A549 treated with Mapracorat at 1 μM for 4 hours (cell line): ENCODE measurements around the gene ZNF586. TPM values are rescaled to one million over a fixed set of nuclear protein-coding genes. Genes with fewer than 3 reads are reported as not detected.

Experiments
- total RNA-seq: library from RNA; stranded (reverse); fragments of 200-300 nt; extraction: Qiagen RNA extraction; gene quantifications from 5 replicates; pipeline ENCODE4 v1.2.3, GENCODE V29; 2022

ZNF586 gene
- 5.4 to 7.2 TPM (median 6.4 TPM) in 5 replicates for total RNA-seq

DNA sequence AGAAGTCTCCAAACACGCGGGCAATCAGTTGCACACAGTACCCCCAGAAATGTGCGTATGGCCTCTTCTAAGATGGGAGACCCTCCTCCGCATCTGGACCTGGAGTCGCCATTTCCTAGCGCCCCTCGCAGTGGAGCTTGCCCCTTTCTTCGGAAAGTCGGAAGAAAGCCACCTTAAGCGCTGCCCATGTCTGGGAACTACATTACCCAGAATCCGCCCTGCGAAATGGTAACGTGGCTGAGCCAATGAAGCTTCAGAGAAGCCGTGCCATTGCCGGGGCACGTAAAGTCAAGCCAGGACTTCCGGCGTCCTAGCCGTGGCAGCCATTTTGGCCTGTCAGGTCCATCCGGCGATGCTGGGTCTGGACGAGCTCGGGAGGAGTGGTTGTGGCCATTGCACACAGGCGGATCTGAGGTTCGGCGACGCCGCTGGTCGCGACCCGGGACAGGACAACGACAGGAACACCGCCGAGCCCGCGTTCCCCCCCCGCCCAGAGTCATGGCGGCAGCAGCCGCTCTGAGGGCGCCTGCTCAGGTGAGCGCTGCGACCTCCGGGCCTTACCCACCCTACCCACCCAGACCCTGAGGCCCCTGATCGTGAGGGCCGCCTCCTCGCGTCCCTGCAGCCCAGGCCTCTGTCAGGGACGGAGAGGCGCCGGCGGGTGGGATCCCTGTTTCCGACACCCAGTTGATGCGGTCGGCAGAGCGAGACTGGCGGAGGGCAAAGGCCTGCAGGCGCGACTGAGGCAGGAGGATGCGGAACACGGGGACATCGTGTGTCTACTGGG, at the start of gene ZNF586:
ZNF586 (plus strand) TSS at position 332 of the 787 bp plus-strand sequence; CDS start at position 499, 167 bp downstream.

DNA sequence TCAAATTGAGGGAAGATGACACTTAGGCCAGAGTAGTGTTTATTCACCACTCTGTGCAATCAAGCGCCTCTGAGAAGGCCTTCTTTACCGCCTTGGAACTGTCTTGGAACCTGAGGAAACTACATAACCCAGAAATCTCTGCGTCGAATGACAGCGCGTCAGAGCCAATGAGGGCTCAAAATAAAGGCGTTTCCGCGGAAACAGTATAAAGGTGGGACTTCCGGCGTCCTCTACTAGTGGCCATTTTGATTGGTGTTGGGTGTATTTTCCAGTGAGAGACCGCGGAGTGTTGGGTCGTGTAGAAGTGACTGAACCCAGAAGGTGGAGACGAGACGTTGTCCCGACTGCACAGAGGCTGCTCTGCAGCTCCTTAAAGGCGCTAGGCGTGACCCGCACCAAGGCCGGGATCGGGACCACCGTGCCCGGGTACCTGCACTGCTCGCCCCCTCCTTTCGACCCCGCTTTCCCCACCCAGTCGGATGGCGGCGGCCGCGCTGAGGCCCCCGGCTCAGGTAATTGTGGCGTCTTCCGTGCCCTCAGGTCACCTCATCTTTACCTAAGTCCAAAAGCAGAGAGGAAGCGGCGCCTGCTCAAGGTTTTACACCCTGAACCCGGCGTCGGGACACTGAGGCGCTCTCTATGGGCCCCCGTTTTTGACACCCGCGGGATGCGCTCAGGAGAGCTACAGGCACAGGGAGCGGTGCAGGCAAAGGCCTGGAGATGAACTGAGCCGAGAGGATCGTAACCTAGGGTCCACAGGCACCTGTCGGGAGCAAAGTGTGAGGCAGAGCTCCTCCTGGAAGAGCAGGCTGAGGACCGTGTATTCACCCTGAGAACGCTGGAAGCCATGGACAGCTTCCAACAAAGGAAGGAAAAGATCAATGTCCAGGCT, 22.6 kb upstream of the ZNF586 start, which contains the start of gene ZNF776:
ZNF776 (plus strand) TSS at position 236 of the 892 bp plus-strand sequence; CDS start at position 480, 244 bp downstream.

DNA sequence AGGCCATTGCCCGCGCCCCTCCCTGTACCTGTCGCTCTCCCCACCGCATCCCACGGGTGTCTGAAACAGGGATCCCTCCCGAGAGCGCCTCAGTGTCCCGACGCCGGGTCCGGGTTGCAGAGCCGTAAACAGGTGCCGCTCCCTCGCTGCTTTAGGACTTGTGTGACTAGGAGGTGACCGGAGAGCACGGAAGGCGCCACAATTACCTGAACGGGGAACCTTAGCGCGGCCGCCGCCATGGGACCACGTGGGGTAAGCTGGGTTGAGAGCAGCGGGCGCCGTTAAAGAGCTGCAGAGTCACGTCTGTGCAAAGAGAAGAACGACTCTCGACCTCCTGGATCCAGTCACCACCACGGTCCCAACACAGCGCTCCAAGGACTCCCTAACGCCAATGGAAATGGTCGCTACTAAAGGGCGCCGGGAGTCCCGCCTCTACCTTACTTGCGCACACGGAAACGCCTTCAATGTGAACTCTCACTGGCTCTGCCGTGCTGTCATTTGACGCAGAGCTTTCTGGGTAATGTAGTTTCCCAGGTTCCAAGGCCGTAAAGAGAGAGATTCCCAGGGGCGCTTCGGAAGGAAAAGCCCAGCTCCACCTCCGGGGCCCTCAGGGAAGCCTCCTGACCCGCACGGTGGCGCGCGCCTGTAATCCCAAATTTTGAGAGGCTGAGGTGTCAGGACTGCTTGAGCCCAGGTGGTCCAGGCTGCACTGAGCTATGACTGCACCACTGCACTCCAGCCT, 45.2 kb downstream of the ZNF586 start, which contains the start of gene ZNF552:
ZNF552 (minus strand) TSS at position 409 of the 742 bp plus-strand sequence; CDS start at position 239, 170 bp downstream.

DNA sequence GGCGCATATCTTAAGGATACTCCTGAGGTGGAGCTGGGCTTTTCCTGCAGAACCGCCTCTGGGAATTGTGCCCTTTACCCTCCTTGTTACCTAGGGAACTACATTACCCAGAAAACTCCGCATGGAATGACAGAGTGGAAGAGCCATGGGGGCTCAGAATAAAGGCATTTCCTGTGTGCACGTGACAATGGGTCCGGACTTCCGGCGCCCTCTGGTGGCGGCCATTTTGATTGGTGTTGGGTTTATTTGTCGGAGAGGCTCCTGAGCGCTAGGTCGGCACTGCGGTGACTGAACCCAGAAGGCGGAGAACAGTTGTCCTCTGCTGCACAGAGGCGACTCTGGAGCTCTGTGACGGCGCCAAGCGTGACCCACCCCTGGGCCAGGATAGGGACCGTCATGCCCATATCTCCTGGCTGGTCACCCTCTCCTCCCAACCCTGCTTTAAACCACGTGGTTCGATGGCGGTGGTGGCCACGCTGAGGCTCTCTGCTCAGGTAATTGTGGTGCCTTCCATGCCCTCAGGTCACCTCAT, 60.7 kb downstream of the ZNF586 start, which contains the start of gene ZNF587B:
ZNF587B (plus strand) TSS at position 229 of the 532 bp plus-strand sequence; CDS start at position 459, 230 bp downstream.

Other genes starting within 250 kb of the ZNF586 start
- 1.4 to 1.9 TPM (median 1.7 TPM) in 5 replicates for gene ZNF549, start 242.3 kb upstream of the ZNF586 start, total RNA-seq
- 2.5 to 5.4 TPM (median 3.8 TPM) in 5 replicates for gene ZNF550, start 209.8 kb upstream of the ZNF586 start, total RNA-seq
- 3.4 to 5.0 TPM (median 4.2 TPM) in 5 replicates for gene ZNF416, start 190.8 kb upstream of the ZNF586 start, total RNA-seq
- gene ZIK1, start 185.5 kb upstream of the ZNF586 start, total RNA-seq: not detected in 5 replicates
- gene ZNF530, start 169.8 kb upstream of the ZNF586 start, total RNA-seq: 4.7 to 5.7 TPM (median 5.1 TPM) in 5 replicates
- gene ZNF134, start 155.4 kb upstream of the ZNF586 start, total RNA-seq: 8.3 to 9.8 TPM (median 8.7 TPM) in 5 replicates
- gene ZNF211, start 136.5 kb upstream of the ZNF586 start, total RNA-seq: 5.3 to 6.7 TPM (median 5.8 TPM) in 5 replicates
- gene ZSCAN4, start 100.7 kb upstream of the ZNF586 start, total RNA-seq: not detected in 5 replicates
- gene ZNF551, start 87.7 kb upstream of the ZNF586 start, total RNA-seq: 4.4 to 6.7 TPM (median 5.3 TPM) in 5 replicates
- not detected in 5 replicates for gene ZNF154, start 60.5 kb upstream of the ZNF586 start, total RNA-seq
- 0.83 to 1.2 TPM (median 1.1 TPM) in 5 replicates for gene ZNF671, start 42.1 kb upstream of the ZNF586 start, total RNA-seq
- 4.0 to 6.8 TPM (median 5.0 TPM) in 5 replicates for gene ZNF776, start 22.9 kb upstream of the ZNF586 start, total RNA-seq
- 4.8 to 6.0 TPM (median 5.3 TPM) in 5 replicates for gene ZNF552, start 45.2 kb downstream of the ZNF586 start, total RNA-seq
- gene ZNF587B, start 60.6 kb downstream of the ZNF586 start, total RNA-seq: 7.4 to 8.8 TPM (median 7.7 TPM) in 5 replicates
- gene ZNF587, start 80.2 kb downstream of the ZNF586 start, total RNA-seq: 4.5 to 8.3 TPM (median 6.6 TPM) in 5 replicates
- 1.2 to 3.1 TPM (median 2.4 TPM) in 5 replicates for gene ZNF814, start 119.4 kb downstream of the ZNF586 start, total RNA-seq
- gene ZNF417, start 146.9 kb downstream of the ZNF586 start, total RNA-seq: 2.6 to 4.1 TPM (median 3.2 TPM) in 5 replicates
- 0.52 to 1.7 TPM (median 1.1 TPM) in 5 replicates for gene ZNF418, start 165.7 kb downstream of the ZNF586 start, total RNA-seq
- 0.85 to 1.4 TPM (median 1.1 TPM) in 5 replicates for gene ZNF256, start 178.0 kb downstream of the ZNF586 start, total RNA-seq
- gene C19orf18, start 204.9 kb downstream of the ZNF586 start, total RNA-seq: not detected in 5 replicates
- gene ZNF606, start 233.1 kb downstream of the ZNF586 start, total RNA-seq: 1.5 to 3.0 TPM (median 2.2 TPM) in 5 replicates